Erythroblast (primary cell): ENCODE results near the gene RELA.

Experiments used
- GATA1 ChIP-seq: IDR thresholded peaks from 2 replicates; pipeline ENCODE4 v1.6.1; 2011; ENCODE audit warnings: low read depth, mild to moderate bottlenecking, control low read depth, low read length, moderate library complexity
- POLR2A ChIP-seq: IDR thresholded peaks from 2 replicates; pipeline ENCODE4 v1.6.1; 2011; ENCODE audit warnings: mild to moderate bottlenecking, low read length

DNA sequence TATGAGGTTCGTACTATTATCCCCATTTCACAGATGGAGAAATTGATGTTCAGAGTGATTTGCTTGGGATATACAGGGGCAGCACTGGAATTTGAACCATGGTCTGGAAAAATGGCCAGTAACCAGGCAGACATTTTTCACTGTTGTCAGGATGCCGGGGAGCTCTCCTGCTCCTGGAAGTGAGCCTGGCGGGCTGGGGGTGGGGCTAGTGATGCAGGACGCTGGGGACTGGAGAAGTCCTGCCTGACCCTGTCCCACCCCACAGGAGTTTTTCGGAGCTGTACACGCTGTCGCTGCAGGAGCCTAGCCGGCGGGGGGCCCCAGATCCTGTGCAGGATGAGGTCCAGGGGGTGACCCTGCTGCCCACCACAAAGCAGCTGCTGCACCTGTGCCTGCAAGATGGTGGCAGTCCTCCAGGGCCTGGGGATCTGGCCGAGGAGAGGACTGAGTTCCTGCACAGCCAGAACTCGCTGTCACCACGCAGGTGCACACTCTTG lies 13.7 kb downstream of the RELA start:
- TF ChIP-seq POLR2A (no peak), GATA1 (no peak)
